G401 (cell line): ENCODE data around the gene POTEF. TPM values are rescaled to one million over a fixed set of nuclear protein-coding genes. Genes with fewer than 3 reads are reported as not detected.
"Not testable (repeated sequence)": the region's sequence is repeated elsewhere in the genome, so short reads cannot be mapped to it uniquely, and the experiment has no call there.

Experiments used
- DNase-seq: peaks from one replicate; pipeline ENCODE4 v3.0.0-alpha.2; 2015; ENCODE audit warnings: low spot score
- in situ Hi-C: cut with HindIII; loops from 2 replicates; pipeline ENCODE4 v1.10.0; 2016; ENCODE audit warnings: low sequenced_read_pairs, mixed read lengths
- total RNA-seq: library from RNA; depleted of rRNA; stranded (reverse); fragments of >200 nt; shearing (Covaris generic); gene quantifications from 2 replicates; pipeline ENCODE4 v1.2.3, GENCODE V29; 2014; rRNA removed

Gene POTEF
- 0.10 TPM in 1 of 2 replicates, not detected in the other for total RNA-seq

GRCh38 chr2:130129120-130129829 lies at the start of gene POTEF:
POTEF (minus strand) TSS chr2:130129222; CDS start chr2:130120515, 8,707 bp downstream.
- DNase-seq, in situ Hi-C loops: not testable (repeated sequence)

DNA sequence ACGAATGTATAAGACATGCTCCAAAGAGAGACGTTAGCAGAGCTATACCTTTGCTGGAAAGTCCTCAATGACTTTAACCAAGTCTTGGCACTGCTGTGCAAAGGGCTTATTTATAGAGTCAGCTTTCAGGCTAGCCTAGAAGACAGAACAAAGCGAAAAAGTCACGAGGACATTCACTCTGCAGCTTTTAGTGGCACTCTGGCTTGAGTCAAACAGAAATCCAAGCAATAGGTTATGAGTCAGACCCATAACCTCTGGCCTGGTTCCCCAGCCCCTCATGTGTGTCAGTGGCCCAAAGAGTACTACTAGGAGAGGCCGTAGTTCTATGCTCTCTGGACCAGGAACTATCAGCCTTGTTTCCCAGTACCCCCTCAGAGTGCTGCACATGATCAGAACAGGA lies 45.8 kb upstream of the POTEF start:
- DNase-seq, in situ Hi-C loops: not testable (repeated sequence)

GRCh38 chr2:130169896-130170295 lies 40.9 kb upstream of the POTEF start:
- in situ Hi-C loops, result no loop called here

GRCh38 chr2:130169163-130169562 lies 40.1 kb upstream of the POTEF start:
- in situ Hi-C loops, result not testable (repeated sequence)

More at GRCh38 chr2:130169896-130170295, 40.9 kb upstream of the POTEF start:
- no peak for DNase-seq

GRCh38 chr2:130166611-130167010 lies 37.6 kb upstream of the POTEF start:
- in situ Hi-C loops, DNase-seq: not testable (repeated sequence)

More at GRCh38 chr2:130169163-130169562, 40.1 kb upstream of the POTEF start:
- not testable (repeated sequence) for DNase-seq

GRCh38 chr2:130165293-130166016 lies 36.4 kb upstream of the POTEF start:
- DNase-seq, result no peak
- in situ Hi-C loops, result no loop called here

- in situ Hi-C loops, result no loop called here
- DNase-seq, result no peak
These were observed 33.9 kb upstream of the POTEF start for GRCh38 chr2:130162968-130163367.

GRCh38 chr2:130162486-130162885 lies 33.5 kb upstream of the POTEF start:
- not testable (repeated sequence) for DNase-seq

GRCh38 chr2:130160838-130161705 lies 32.0 kb upstream of the POTEF start:
- DNase-seq, in situ Hi-C loops: not testable (repeated sequence)

More at GRCh38 chr2:130162486-130162885, 33.5 kb upstream of the POTEF start:
- in situ Hi-C loops, result not testable (repeated sequence)

DNA sequence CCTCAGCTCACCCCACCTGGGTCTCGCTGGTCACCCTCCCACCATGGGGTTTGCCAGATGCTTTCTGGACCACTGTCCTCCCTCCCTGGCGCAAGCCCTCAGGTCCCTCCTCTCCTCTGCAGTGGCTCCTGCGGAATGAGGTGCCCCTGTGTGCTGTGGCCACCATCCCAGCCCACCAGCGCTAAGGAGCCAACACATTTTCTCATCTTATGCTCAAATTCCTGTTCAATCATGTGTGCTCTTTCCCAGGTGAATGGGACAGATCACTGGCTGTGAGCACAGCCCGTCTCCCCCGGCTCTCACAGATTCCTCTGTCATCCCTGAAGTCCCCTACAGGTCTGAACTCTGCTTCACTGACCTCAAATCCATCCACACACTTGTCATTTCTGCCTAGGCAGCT lies 31.1 kb upstream of the POTEF start:
- no peak for DNase-seq
- in situ Hi-C loops, result no loop called here

DNA sequence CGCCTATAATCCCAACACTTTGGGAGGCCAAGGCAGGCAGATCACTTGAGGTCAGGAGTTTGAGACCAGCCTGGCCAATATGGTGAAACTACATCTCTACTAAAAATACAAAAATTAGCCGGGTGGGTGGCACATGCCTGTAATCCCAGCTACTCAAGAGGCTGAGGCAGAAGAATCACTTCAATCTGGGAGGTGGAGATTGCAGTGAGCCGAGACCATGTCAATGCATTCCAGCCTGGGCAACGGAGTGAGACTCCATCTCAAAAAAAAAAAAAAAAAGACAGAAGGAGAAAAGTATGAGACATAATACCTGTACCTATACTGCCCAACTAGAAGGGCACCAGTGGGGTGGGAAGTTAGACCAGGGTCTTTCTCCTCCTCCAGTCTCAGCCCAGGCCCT lies 30.4 kb upstream of the POTEF start:
- in situ Hi-C loops, result not testable (repeated sequence)

GRCh38 chr2:130158631-130159030 lies 29.6 kb upstream of the POTEF start:
- DNase-seq, result no peak
- in situ Hi-C loops, result no loop called here

More for the DNA sequence above, 30.4 kb upstream of the POTEF start:
- not testable (repeated sequence) for DNase-seq

- in situ Hi-C loops, DNase-seq: not testable (repeated sequence)
These were observed 28.9 kb upstream of the POTEF start for GRCh38 chr2:130157825-130158514.

DNA sequence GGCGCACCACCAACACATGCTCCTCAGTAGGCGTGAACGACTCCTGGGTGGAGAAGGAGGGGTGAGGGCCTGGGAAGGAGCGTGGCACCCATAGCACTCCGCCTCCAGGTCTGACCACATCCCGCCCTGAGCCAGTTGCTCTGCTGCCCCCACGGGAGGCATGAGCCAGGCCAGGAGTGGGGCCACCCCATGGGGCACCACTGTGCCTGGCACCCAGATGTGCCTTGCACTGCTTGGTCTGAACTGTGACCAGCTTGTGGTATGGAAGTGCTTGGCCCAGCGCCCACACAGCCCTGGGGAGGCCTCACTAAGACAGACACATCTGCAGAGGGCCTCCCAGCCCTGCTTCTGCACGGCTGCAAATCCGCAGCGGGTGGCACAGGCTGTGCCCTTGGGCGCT lies 28.3 kb upstream of the POTEF start:
- in situ Hi-C loops, DNase-seq: not testable (repeated sequence)

DNA sequence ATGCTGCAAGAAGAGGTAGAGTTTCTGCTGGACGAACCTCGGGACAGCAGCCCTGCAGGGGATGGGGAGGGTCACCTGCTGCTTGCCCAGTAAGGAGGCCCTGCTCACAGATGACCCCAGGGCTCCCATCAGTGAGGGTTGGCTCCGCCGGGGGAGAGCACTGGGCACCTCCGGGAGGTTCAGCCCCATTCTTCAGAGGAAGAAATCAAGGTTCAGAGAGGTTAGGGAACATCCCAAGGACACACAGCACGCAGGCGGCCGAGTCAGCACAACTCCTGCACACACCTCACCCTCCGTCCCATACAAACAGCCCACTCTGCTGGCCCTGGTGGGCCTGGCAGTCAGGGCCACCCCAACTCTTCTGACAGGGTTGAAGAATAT lies 27.6 kb upstream of the POTEF start:
- no peak for DNase-seq
- in situ Hi-C loops, result no loop called here

- peak; percentile 83 for DNase-seq
- in situ Hi-C loops, result not testable (repeated sequence)
These were observed 27.1 kb upstream of the POTEF start for GRCh38 chr2:130155956-130156623.

DNA sequence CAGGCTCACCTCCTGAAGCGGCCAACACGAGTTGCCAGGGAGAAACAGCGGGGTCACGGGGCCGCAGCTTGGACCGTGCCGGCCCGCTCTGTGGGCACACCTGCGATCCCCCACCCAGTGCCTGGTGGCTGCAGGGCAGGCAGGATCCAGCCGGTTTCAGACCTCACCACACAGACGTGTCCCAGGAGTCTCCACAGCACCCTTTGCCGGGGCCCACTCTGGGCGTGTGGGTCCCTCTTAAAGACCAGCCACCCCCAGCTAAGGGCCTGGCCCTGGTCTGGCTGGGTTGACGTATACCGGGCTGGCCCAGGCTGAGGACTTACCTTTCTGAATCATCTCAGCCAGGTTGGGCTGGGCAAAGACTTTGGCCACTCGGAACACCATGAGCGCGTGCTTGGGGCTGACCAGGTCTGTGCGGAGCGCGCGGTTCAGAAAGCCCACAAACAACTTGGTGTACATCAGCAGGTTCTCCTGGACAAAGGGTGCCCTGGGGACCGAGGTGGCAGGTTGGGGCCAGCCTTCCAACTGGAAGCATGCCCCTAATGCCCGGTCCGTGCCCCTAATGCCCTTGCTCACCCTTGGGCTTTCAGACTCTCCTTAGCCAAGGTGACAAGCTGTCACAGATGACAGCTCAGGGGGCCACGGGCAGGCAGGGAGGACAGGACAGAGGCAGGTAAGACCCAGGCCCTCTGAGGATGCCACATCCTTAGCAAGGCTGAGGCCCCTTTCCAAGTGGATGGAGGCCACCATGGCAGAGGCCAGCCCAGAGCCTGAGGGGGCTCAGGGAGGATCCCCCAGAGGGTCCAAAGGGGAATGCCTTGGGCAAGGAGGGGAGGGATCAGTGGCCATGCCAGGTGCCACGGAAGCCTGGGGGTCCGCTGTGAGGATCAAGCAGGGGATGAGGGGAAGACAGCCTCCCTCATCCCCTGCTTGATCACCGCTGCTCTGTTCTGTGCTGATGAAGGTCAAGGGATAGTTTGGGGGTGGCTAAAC lies 26.0 kb upstream of the POTEF start:
- DNase-seq, result no peak
- in situ Hi-C loops, result no loop called here
